Measurements from ENCODE around the gene SUPT16H.
"Not testable (repeated sequence)": the region's sequence is repeated elsewhere in the genome, so short reads cannot be mapped to it uniquely, and the experiment has no call there.

The SUPT16H gene

GRCh38 chr14:21307637-21308036 lies 76.2 kb downstream of the SUPT16H start:
- H3K4me3 ChIP-seq (ENCODE audit: low read depth, low read length) = no peak overlapping the region
- peaks cover 6% of the 10 kb centered on the region for H3K4me1 ChIP-seq (ENCODE audit: control insufficient read depth, insufficient read depth, low read length)
- CTCF ChIA-PET = no interaction called here
- H3K36me3 ChIP-seq (ENCODE audit: control insufficient read depth in 2 of 2, insufficient read depth in 1 of 2, low read length in 2 of 2) = no peaks in the 10 kb centered on the region
- H3K27ac ChIP-seq (ENCODE audit: extremely low read depth, low read depth, low read length) = no peak overlapping the region
- TF ChIP-seq ZNF211 (tag by site-specific recombination; IDR thresholded peaks at IDR 0.05; ENCODE audit: low read depth) (no peak), KLF16 (tag by site-specific recombination; IDR thresholded peaks at IDR 0.05) (no peak), ZSCAN30 (tag by site-specific recombination; IDR thresholded peaks at IDR 0.05) (no peak), ZNF335 (tag by site-specific recombination; conservative IDR thresholded peaks at IDR 0.05) (no peak), ZNF23 (tag by site-specific recombination; IDR thresholded peaks at IDR 0.05; ENCODE audit: borderline replicate concordance) (no peak), ZNF140 (tag by site-specific recombination; IDR thresholded peaks at IDR 0.05) (no peak), ZSCAN4 (tag by site-specific recombination; IDR thresholded peaks at IDR 0.05) (no peak), ZNF24 (tag by site-specific recombination; IDR thresholded peaks at IDR 0.05) (no peak), PRDM1 (tag by site-specific recombination; IDR thresholded peaks at IDR 0.05) (no peak), ZEB2 (tag by site-specific recombination; IDR thresholded peaks at IDR 0.05) (no peak), ZNF747 (tag by site-specific recombination; IDR thresholded peaks at IDR 0.05) (no peak), HOXD13 (CRISPR knock-in tag; IDR thresholded peaks at IDR 0.05; ENCODE audit: borderline replicate concordance) (no peak), ZNF791 (tag by site-specific recombination; IDR thresholded peaks at IDR 0.05) (no peak), TRIM28 (IDR thresholded peaks at IDR 0.05; ENCODE audit: borderline replicate concordance, low read length) (no peak), ZNF707 (tag by site-specific recombination; IDR thresholded peaks at IDR 0.05) (no peak), ZNF544 (tag by site-specific recombination; IDR thresholded peaks at IDR 0.05) (no peak), SCRT2 (tag by site-specific recombination; IDR thresholded peaks at IDR 0.05) (no peak)
- TF ChIP-seq, protein P1, sequence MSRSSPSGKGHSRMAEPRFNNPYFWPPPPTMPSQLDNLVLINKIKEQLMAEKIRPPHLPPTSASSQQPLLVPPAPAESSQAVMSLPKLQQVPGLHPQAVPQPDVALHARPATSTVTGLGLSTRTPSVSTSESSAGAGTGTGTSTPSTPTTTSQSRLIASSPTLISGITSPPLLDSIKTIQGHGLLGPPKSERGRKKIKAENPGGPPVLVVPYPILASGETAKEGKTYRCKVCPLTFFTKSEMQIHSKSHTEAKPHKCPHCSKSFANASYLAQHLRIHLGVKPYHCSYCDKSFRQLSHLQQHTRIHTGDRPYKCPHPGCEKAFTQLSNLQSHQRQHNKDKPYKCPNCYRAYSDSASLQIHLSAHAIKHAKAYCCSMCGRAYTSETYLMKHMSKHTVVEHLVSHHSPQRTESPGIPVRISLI (tag by site-specific recombination; IDR thresholded peaks at IDR 0.05) = no peak
- TF ChIP-seq, protein P2, sequence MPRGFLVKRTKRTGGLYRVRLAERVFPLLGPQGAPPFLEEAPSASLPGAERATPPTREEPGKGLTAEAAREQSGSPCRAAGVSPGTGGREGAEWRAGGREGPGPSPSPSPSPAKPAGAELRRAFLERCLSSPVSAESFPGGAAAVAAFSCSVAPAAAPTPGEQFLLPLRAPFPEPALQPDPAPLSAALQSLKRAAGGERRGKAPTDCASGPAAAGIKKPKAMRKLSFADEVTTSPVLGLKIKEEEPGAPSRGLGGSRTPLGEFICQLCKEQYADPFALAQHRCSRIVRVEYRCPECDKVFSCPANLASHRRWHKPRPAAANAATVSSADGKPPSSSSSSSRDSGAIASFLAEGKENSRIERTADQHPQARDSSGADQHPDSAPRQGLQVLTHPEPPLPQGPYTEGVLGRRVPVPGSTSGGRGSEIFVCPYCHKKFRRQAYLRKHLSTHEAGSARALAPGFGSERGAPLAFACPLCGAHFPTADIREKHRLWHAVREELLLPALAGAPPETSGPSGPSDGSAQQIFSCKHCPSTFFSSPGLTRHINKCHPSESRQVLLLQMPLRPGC (tag by site-specific recombination; IDR thresholded peaks at IDR 0.05) = no peak
- POLR2A ChIA-PET = no interaction called here
- H3K9me3 ChIP-seq (ENCODE audit: control insufficient read depth, insufficient read depth, low read depth, low read length) = no peaks in the 10 kb centered on the region

GRCh38 chr14:21302836-21303140 lies 81.0 kb downstream of the SUPT16H start:
- TF ChIP-seq ZNF121 (tag by site-specific recombination; IDR thresholded peaks at IDR 0.05) = peak; percentile 74
- POLR2A ChIA-PET = interaction anchor here (0.7 kb wide), 1 partner anchor 90 kb away, joined by 6 read pairs; no protein-coding TSS in a partner anchor
- CTCF ChIA-PET; H3K36me3 ChIP-seq (ENCODE audit: control insufficient read depth in 2 of 2, insufficient read depth in 1 of 2, low read length in 2 of 2); H3K9me3 ChIP-seq (ENCODE audit: control insufficient read depth, insufficient read depth, low read depth, low read length); H3K4me1 ChIP-seq (ENCODE audit: control insufficient read depth, insufficient read depth, low read length); H3K4me3 ChIP-seq (ENCODE audit: low read depth, low read length); H3K27ac ChIP-seq (ENCODE audit: extremely low read depth, low read depth, low read length): not testable (repeated sequence)
